Hepatocyte (in vitro differentiated cells): ENCODE measurements around the gene M1AP. TPM values are rescaled to one million over a fixed set of nuclear protein-coding genes. Genes with fewer than 3 reads are reported as not detected.

Experiments used
- DNase-seq: peaks from one replicate; pipeline ENCODE4 v3.0.0-alpha.2; 2016; ENCODE audit warnings: low spot score
- H2AFZ ChIP-seq: fragments of 200-600 bp; sonication (generic); 2 replicates; pipeline ENCODE4 v1.6.0; 2016; ENCODE audit warnings: antibody characterized with exemption, mild to moderate bottlenecking
- H3K27ac ChIP-seq: fragments of 200-600 bp; sonication (generic); 2 replicates; pipeline ENCODE4 v1.5.1; 2016; ENCODE audit warnings: mild to moderate bottlenecking
- H3K27me3 ChIP-seq: fragments of 200-600 bp; sonication (generic); 2 replicates; pipeline ENCODE4 v1.6.1; 2016
- H3K36me3 ChIP-seq: fragments of 200-600 bp; sonication (generic); replicated peaks from 2 replicates; pipeline ENCODE4 v1.5.1; 2016; ENCODE audit warnings: low read depth; ENCODE audit not compliant: insufficient read depth
- H3K4me1 ChIP-seq: fragments of 200-600 bp; sonication (generic); 2 replicates; pipeline ENCODE4 v1.5.1; 2016; ENCODE audit warnings: mild to moderate bottlenecking, moderate library complexity; ENCODE audit not compliant: insufficient read depth
- H3K4me2 ChIP-seq: fragments of 200-600 bp; sonication (generic); 2 replicates; pipeline ENCODE4 v1.6.0; 2016
- H3K4me3 ChIP-seq: fragments of 200-600 bp; sonication (generic); 2 replicates; pipeline ENCODE4 v1.5.1; 2016; ENCODE audit warnings: mild to moderate bottlenecking
- H3K79me2 ChIP-seq: fragments of 200-600 bp; sonication (generic); 2 replicates; pipeline ENCODE4 v1.6.0; 2017; ENCODE audit warnings: mild to moderate bottlenecking
- H3K9me2 ChIP-seq: fragments of 200-600 bp; sonication (generic); replicated peaks from 2 replicates; pipeline ENCODE4 v1.6.0; 2017; ENCODE audit warnings: mild to moderate bottlenecking; ENCODE audit not compliant: insufficient read depth
- H3K9me3 ChIP-seq: fragments of 200-600 bp; sonication (generic); 2 replicates; pipeline ENCODE4 v1.5.1; 2016; ENCODE audit warnings: low read depth, mild to moderate bottlenecking
- H4K20me1 ChIP-seq: fragments of 200-600 bp; sonication (generic); 2 replicates; pipeline ENCODE4 v1.6.0; 2016; ENCODE audit warnings: mild to moderate bottlenecking; ENCODE audit not compliant: insufficient read depth, poor library complexity, severe bottlenecking
- EZH2 ChIP-seq: fragments of 200-600 bp; sonication (generic); IDR thresholded peaks from 2 replicates; pipeline ENCODE4 v1.6.1; 2016; ENCODE audit warnings: antibody characterized with exemption, mild to moderate bottlenecking, borderline replicate concordance
- EZH2phosphoT487 ChIP-seq: fragments of 200-600 bp; sonication (generic); IDR thresholded peaks from one replicate; pipeline ENCODE4 v1.6.1; 2018; ENCODE audit warnings: antibody characterized with exemption, mild to moderate bottlenecking, low read depth, moderate library complexity; ENCODE audit not compliant: unreplicated experiment, severe bottlenecking
- WGBS: methylation state at CpG from one replicate; pipeline ENCODE4 v1.1.6; 2016; ENCODE audit warnings: low lambda C conversion rate; ENCODE audit errors: missing lambda C conversion rate; 5-methylcytosine and 5-hydroxymethylcytosine counted together
- polyA plus RNA-seq: library from polyadenylated mRNA; unstranded; fragments of >200 nt; fragmentation: Nextera tagmentation; extraction: Ambion mirVana; gene quantifications from 2 replicates; pipeline ENCODE4 v1.2.1, GENCODE V29; 2016
- total RNA-seq: library from RNA; depleted of rRNA; stranded (reverse); fragments of >200 nt; gene quantifications from 2 replicates; pipeline ENCODE4 v1.2.3, GENCODE V29; 2014
- TF ChIP-seq, protein P1 (sequence below): fragments of 200-600 bp; sonication (generic); IDR thresholded peaks from 2 replicates; pipeline ENCODE4 v1.5.1; 2016; ENCODE audit warnings: antibody characterized with exemption, mild to moderate bottlenecking; ENCODE audit not compliant: poor library complexity

The M1AP gene
- total and polyA plus RNA-seq, 2 experiments from 2014 or later = 0.30 to 0.70 TPM

DNA sequence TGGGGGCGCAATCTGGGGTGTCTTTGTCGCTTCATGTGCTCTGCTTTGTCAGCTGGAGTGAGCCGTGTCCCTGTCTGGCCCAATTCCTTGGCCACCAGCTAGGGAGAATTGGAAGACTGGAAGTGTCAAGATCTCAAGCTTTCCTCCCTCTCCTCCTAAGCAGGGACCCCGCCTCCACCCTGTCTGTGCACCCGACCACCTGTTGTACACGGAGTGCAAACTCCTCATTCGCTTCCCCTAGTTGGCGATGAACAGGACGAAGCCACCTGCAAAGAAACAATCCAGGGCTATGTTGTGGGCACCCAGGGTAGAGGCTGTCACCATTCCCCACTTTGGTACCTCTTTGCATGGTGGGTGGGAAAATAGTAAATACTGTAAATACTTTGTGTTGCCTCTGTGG lies 120.4 kb downstream of the M1AP start:
- WGBS = 97% methylated on average over 9 of the region's 9 CpGs
- Histone ChIP-seq H3K36me3 (no peaks in the 10 kb centered on the region), H4K20me1 (peaks cover 7% of the 10 kb centered on the region), H3K4me1 (no peaks in the 10 kb centered on the region), H3K4me3 (no peak overlapping the region), H3K79me2 (peaks cover 32% of the 10 kb centered on the region), H3K27ac (no peak overlapping the region), H3K9me3 (no peaks in the 10 kb centered on the region), H3K27me3 (no peaks in the 10 kb centered on the region), H2AFZ (no peak overlapping the region), H3K9me2 (no peaks in the 10 kb centered on the region), H3K4me2 (peak overlapping the region; percentile 97)
- TF ChIP-seq EZH2 (no peak), EZH2phosphoT487 (no peak)
- TF ChIP-seq, protein P1, sequence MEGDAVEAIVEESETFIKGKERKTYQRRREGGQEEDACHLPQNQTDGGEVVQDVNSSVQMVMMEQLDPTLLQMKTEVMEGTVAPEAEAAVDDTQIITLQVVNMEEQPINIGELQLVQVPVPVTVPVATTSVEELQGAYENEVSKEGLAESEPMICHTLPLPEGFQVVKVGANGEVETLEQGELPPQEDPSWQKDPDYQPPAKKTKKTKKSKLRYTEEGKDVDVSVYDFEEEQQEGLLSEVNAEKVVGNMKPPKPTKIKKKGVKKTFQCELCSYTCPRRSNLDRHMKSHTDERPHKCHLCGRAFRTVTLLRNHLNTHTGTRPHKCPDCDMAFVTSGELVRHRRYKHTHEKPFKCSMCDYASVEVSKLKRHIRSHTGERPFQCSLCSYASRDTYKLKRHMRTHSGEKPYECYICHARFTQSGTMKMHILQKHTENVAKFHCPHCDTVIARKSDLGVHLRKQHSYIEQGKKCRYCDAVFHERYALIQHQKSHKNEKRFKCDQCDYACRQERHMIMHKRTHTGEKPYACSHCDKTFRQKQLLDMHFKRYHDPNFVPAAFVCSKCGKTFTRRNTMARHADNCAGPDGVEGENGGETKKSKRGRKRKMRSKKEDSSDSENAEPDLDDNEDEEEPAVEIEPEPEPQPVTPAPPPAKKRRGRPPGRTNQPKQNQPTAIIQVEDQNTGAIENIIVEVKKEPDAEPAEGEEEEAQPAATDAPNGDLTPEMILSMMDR = no peak
- no peak for DNase-seq

DNA sequence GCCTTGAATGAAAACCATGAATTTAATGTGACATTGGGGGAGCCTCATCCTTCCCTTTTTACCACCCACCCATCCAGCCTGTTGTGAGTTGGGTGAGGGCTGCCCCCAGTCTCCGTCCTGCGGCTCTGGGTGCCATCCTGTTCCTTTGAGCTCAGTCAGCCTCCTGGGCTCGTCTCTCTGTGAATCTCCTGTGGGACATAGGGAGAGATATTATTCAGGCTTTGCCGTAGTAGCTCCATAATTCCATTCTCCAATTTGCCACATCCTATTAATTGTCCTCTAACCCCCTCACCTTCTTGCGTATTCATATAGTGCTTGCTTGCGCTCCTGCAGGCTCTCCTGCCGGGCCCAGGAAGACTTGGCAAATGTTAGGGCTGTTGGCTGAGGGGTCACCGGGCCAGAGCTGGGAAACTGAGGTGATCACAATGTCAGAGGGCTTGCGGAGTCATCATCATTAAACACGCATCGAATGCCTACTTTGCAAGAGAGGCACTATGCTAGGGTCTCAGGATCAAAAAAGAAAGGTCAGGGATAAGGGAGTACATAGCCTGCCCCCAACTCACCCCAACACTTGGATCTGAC lies 121.4 kb downstream of the M1AP start:
- Histone ChIP-seq H3K79me2 (peaks cover 32% of the 10 kb centered on the region), H3K9me3 (no peaks in the 10 kb centered on the region), H3K36me3 (no peaks in the 10 kb centered on the region), H3K4me3 (no peak overlapping the region), H3K27me3 (no peaks in the 10 kb centered on the region), H3K9me2 (no peaks in the 10 kb centered on the region), H2AFZ (no peak overlapping the region), H3K4me1 (no peaks in the 10 kb centered on the region), H4K20me1 (peaks cover 7% of the 10 kb centered on the region), H3K27ac (no peak overlapping the region), H3K4me2 (no peak overlapping the region)
- 97% methylated on average over 11 of the region's 11 CpGs for WGBS
- TF ChIP-seq EZH2phosphoT487 = no peak
- no peak for TF ChIP-seq EZH2
- TF ChIP-seq, protein P1 = no peak
- no peak for DNase-seq

DNA sequence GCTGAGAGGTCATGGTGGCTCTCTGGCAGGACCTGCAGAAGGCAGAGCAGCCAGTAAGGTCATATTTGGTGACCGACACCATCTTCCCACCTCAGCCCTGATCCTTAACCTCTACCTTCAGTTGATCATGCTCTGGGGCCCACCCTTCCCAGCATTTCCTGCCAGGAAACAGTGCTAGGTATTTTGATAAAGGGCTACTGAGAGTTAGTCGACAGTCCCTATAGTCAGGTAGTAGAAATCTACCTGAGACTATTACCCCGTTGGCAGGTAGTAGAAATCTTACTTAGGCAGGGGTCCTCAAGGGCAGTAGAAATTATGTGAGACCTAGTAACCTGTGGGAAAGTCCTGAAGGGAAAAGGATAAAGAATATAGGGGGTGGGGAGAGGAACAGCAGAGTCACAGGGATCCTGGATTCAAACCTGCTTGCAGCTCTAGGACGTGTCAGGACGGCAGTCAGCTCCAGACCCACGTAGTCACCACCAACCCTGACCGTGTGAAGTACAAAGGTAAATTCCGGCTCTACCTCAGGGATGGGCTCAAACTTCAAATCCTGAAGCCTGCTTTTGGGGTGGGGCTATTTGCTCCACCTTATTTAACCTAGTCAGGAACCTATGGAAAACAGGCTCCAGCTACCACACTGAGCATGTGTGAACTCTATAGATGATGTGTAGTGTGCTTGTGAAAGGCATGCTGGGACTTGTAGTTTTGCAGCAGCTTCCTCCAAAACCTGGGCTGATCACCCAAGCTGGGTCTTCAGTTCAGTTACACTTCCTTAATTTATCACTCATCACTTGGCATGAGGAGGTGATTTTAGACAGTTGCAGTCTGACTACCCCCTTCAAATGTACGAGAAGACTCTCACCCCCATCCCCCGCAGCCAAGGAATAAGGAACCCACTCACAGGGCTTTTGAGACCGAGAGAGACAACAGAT lies 122.1 kb downstream of the M1AP start, which contains the start of gene DQX1:
Gene DQX1, minus strand, starts transcription at position 515 of the 932 bp plus-strand sequence. Its CDS starts 502 bp downstream, at position 13.
- H4K20me1 ChIP-seq = peaks cover 7% of the 10 kb centered on the region
- no peak within 1 kb of the TSS for H2AFZ ChIP-seq
- DNase-seq = peak; percentile 32
- TF ChIP-seq EZH2phosphoT487 = no peak
- TF ChIP-seq EZH2 = no peak
- TF ChIP-seq, protein P1 = no peak
- H3K9me2 ChIP-seq = no peaks in the 10 kb centered on the region
- no peaks in the 10 kb centered on the region for H3K36me3 ChIP-seq
- peaks cover 28% of the 10 kb centered on the region for H3K79me2 ChIP-seq
- H3K9me3 ChIP-seq = no peaks in the 10 kb centered on the region
- no peaks in the 10 kb centered on the region for H3K27me3 ChIP-seq
- H3K4me3 ChIP-seq = no peak within 1 kb of the TSS
- no peak within 1 kb of the TSS for H3K27ac ChIP-seq
- no peaks in the 10 kb centered on the region for H3K4me1 ChIP-seq
- H3K4me2 ChIP-seq = peak within 1 kb of the TSS; percentile 10
- WGBS = 94% methylated on average over 11 of the region's 11 CpGs
